Sigmoid colon (tissue), 7 donors: ENCODE results near the gene KLF17. TPM values are rescaled to one million over a fixed set of nuclear protein-coding genes. Genes with fewer than 3 reads are reported as not detected.
"Not testable (repeated sequence)": the region's sequence is repeated elsewhere in the genome, so short reads cannot be mapped to it uniquely, and the experiment has no call there.

ENCODE experiments used
- DNase-seq: peaks from one replicate; pipeline ENCODE4 v3.0.0-alpha.2; 2019
- H3K27ac ChIP-seq, 4 donors: fragments of 200-600 bp; sonication (generic); one replicate each; pipeline ENCODE4 v1.5.1; 2016 to 2019; ENCODE audit warnings: mild to moderate bottlenecking in 1 of 4
- H3K27me3 ChIP-seq, 3 donors: fragments of 200-600 bp; sonication (generic); one replicate each; pipeline ENCODE4 v1.5.1; 2019; ENCODE audit warnings: mild to moderate bottlenecking in 1 of 3
- H3K36me3 ChIP-seq, 4 donors: fragments of 200-600 bp; sonication (generic); one replicate each; pipeline ENCODE4 v1.5.1; 2016 to 2019
- H3K4me1 ChIP-seq, 4 donors: fragments of 200-600 bp; sonication (generic); one replicate each; pipeline ENCODE4 v1.5.1; 2017 to 2019
- H3K4me3 ChIP-seq, 4 donors: fragments of 200-600 bp; sonication (generic); one replicate each; pipeline ENCODE4 v1.5.1; 2017 to 2019; ENCODE audit warnings: mild to moderate bottlenecking in 2 of 4, moderate library complexity in 1 of 4
- H3K9me3 ChIP-seq, 4 donors: fragments of 200-600 bp in 3 of 4; sonication (generic) in 3 of 4; one replicate each; pipeline versions ENCODE4 v1.5.1 to v1.6.1; 2013 to 2019
- EP300 ChIP-seq, 4 donors: sonication (generic); formaldehyde crosslinking; IDR thresholded peaks; one replicate each; pipeline ENCODE4 v1.6.1; 2017; ENCODE audit warnings: antibody characterized with exemption in 4 of 4
- POLR2A ChIP-seq, 2 donors: fragments of 450-650 bp; IDR thresholded peaks; one replicate each; pipeline ENCODE4 v1.6.1; 2016; ENCODE audit warnings: antibody characterized with exemption in 2 of 2, mild to moderate bottlenecking in 2 of 2, moderate library complexity in 2 of 2
- POLR2AphosphoS5 ChIP-seq, 4 donors: sonication (generic); formaldehyde crosslinking; IDR thresholded peaks; one replicate each; pipeline ENCODE4 v1.6.1; 2017; ENCODE audit warnings: antibody characterized with exemption in 4 of 4
- WGBS, 2 donors: extraction: QIAGEN DNeasy Blood & Tissue Kit; methylation state at CpG; one replicate each; pipeline ENCODE4 v1.1.7; 2013; 5-methylcytosine and 5-hydroxymethylcytosine counted together
- intact Hi-C: fragments of 100-400 bp; cut with DNase I; formaldehyde crosslinking; loops from one replicate; pipeline ENCODE4 v1.15.1; 2023
- polyA plus RNA-seq, 3 donors: library from polyadenylated mRNA; stranded (reverse); fragments of 200-250 nt; gene quantifications; one replicate each; pipeline ENCODE4 v1.2.3, GENCODE V29; 2013
- total RNA-seq, 4 donors: library from RNA; depleted of rRNA; stranded (reverse); fragments of >200 nt; gene quantifications; one replicate each; pipeline ENCODE4 v1.1.0, GENCODE V29; 2016
- TF ChIP-seq, protein P1 (sequence below), 4 experiments: fragments of 450-650 bp in 3 of 4; fragments of 200-600 bp in 1 of 4; IDR thresholded peaks; one replicate each; pipeline ENCODE4 v1.5.1; 2016 to 2019; ENCODE audit warnings: antibody characterized with exemption in 4 of 4, mild to moderate bottlenecking in 3 of 4, moderate library complexity in 2 of 4
- donor health status: healthy with polysubstance abuse.
- donor health status: Bipolar disorder and iron deficiency.
- donor health status: healthy.

Gene KLF17
- total and polyA plus RNA-seq, 7 donors: 0.16 to 0.68 (median 0.28) TPM; not detected in 4

DNA sequence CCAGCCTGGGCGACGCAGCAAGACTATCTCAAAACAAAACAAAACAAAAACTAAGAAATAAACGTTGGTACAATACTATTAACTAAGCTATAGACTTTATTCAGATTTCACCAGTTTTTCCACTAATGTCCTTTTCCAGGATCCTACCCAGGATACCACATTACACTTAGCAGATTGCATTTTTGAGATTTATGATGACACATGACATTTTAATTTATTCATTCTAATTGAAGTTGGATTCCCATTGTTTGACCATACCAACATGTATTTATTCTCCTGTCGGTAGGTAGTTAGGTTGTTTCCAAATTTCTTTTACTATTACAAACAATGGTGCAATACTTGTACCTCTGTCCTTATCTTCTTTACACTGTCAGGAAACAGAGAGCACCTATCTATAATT, 6.8 kb upstream of the KLF17 start:
- DNase-seq: no peak
- no peaks in the 10 kb centered on the region for H3K9me3 ChIP-seq

DNA sequence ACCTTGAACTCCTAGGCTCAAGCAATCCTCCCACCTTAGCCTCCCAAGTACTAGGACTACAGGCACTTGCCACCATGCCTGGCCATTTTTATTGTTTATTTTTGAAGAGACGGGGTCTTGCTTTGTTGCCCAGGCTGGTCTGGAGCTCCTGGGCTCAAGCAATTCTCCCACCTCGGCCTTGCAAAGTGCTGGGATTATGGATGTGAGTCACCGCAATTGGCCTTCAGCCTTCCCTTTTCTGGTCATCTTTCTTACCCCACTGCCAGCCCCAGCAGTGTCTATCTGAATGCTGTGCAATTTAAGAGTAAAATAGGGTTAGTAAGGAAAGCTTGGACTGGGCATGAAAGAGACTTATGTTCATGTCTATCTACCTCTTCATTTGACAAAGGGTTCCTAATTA, 6.1 kb upstream of the KLF17 start:
- Histone ChIP-seq H3K36me3 (no peaks in the 10 kb centered on the region), H3K27ac (no peak overlapping the region), H3K4me3 (no peak overlapping the region), H3K9me3 (no peaks in the 10 kb centered on the region), H3K4me1 (no peaks in the 10 kb centered on the region), H3K27me3 (no peaks in the 10 kb centered on the region)
- WGBS, 2 donors: 78 to 81% methylated on average over 3 of the region's 3 CpGs
- DNase-seq: no peak
- TF ChIP-seq POLR2AphosphoS5 (IDR thresholded peaks at IDR 0.05) (no peak), POLR2A (IDR thresholded peaks at IDR 0.05) (no peak), EP300 (IDR thresholded peaks at IDR 0.05) (no peak)
- TF ChIP-seq, protein P1, sequence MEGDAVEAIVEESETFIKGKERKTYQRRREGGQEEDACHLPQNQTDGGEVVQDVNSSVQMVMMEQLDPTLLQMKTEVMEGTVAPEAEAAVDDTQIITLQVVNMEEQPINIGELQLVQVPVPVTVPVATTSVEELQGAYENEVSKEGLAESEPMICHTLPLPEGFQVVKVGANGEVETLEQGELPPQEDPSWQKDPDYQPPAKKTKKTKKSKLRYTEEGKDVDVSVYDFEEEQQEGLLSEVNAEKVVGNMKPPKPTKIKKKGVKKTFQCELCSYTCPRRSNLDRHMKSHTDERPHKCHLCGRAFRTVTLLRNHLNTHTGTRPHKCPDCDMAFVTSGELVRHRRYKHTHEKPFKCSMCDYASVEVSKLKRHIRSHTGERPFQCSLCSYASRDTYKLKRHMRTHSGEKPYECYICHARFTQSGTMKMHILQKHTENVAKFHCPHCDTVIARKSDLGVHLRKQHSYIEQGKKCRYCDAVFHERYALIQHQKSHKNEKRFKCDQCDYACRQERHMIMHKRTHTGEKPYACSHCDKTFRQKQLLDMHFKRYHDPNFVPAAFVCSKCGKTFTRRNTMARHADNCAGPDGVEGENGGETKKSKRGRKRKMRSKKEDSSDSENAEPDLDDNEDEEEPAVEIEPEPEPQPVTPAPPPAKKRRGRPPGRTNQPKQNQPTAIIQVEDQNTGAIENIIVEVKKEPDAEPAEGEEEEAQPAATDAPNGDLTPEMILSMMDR (IDR thresholded peaks at IDR 0.05): no peak
- intact Hi-C loops: no loop called here

More for the DNA sequence above, 6.8 kb upstream of the KLF17 start:
- Histone ChIP-seq H3K36me3 (no peaks in the 10 kb centered on the region), H3K4me3 (no peak overlapping the region), H3K27me3 (no peaks in the 10 kb centered on the region), H3K4me1 (no peaks in the 10 kb centered on the region), H3K27ac (no peak overlapping the region)
- intact Hi-C loops: no loop called here
- TF ChIP-seq, protein P1 (IDR thresholded peaks at IDR 0.05): no peak
- TF ChIP-seq EP300 (IDR thresholded peaks at IDR 0.05) (no peak), POLR2A (IDR thresholded peaks at IDR 0.05) (no peak), POLR2AphosphoS5 (IDR thresholded peaks at IDR 0.05) (no peak)
- WGBS, 2 donors: 77 to 90% methylated on average over 4 of the region's 4 CpGs

DNA sequence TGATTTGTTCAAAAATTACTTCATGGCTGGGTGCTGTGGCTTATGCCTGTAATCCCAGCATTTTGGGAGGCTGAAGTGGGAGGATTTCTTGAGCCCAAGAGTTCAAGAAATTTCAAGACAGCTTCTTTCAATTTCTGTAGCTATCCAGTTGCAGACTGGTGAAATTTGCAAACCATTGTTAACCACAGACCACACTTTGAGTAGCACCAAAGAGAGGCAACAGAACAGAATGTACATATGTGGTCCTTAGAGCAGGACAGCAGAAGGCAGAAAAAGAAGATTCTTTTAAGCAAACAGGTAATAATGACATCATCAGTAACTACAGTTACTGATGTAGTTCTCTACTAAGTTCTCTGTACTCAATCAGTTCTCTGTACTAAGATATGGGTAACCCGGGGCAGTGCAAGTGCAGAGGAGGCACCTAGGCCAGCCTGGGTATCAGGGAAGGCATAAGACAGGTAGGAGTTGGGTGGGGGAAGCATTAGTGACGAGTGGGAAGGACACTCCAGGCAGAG, 5.5 kb upstream of the KLF17 start:
- no peaks in the 10 kb centered on the region for H3K9me3 ChIP-seq
- no peak for DNase-seq

DNA sequence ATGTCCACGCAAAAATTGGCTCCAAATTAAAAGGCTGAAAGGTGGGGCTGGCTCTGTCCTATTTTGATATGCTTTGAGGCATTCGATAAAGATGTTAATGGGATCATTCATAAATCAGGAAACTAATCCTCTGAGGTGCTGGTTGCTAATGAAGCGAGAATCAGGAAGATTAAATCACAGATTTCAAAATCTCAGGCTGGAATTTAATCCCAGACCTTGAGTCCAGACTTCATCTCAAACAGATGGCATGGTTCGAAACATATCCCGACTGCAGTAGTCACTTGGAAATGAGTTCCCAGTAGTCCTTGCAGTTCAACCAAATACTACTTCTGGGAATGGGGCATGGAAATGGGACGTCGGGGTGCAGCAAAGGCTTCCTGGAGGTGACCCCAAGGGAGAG, 4.5 kb upstream of the KLF17 start:
- no peak for DNase-seq
- intact Hi-C loops: no loop called here
- no peaks in the 10 kb centered on the region for H3K27me3 ChIP-seq
- H3K4me1 ChIP-seq: no peaks in the 10 kb centered on the region
- no peaks in the 10 kb centered on the region for H3K9me3 ChIP-seq
- no peak overlapping the region for H3K4me3 ChIP-seq
- WGBS, 2 donors: 86 to 87% methylated on average over 7 of the region's 7 CpGs
- TF ChIP-seq, protein P1 (IDR thresholded peaks at IDR 0.05): no peak
- TF ChIP-seq EP300 (IDR thresholded peaks at IDR 0.05) (no peak), POLR2AphosphoS5 (IDR thresholded peaks at IDR 0.05) (no peak), POLR2A (IDR thresholded peaks at IDR 0.05) (no peak)
- H3K36me3 ChIP-seq: no peaks in the 10 kb centered on the region
- H3K27ac ChIP-seq: no peak overlapping the region

More for the DNA sequence above, 5.5 kb upstream of the KLF17 start:
- Histone ChIP-seq H3K4me3 (no peak overlapping the region), H3K4me1 (no peaks in the 10 kb centered on the region), H3K36me3 (no peaks in the 10 kb centered on the region), H3K27me3 (no peaks in the 10 kb centered on the region), H3K27ac (no peak overlapping the region)
- TF ChIP-seq EP300 (IDR thresholded peaks at IDR 0.05) (no peak), POLR2AphosphoS5 (IDR thresholded peaks at IDR 0.05) (no peak), POLR2A (IDR thresholded peaks at IDR 0.05) (no peak)
- TF ChIP-seq, protein P1 (IDR thresholded peaks at IDR 0.05): no peak
- 76 to 79% methylated on average over 2 of the region's 2 CpGs for WGBS, 2 donors
- intact Hi-C loops: no loop called here

DNA sequence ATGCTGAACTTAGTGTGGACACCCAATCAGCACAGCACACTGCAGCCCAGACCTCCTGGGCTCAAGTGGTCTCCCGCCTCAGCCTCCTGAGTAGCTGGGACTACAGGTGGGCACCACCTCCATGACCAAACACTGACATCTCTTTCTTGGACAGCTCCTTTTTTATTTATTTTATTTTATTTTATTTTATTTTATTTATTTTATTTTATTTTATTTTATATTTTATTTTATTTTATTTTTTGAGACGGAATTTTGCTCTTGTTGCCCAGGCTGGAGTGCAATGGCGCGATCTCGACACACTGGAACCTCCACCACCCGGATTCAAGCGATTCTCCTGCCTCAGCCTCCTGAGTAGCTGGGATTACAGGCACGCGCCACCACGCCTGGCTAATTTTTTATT, 1.3 kb upstream of the KLF17 start:
- H3K9me3 ChIP-seq, H3K27ac ChIP-seq, intact Hi-C loops, H3K27me3 ChIP-seq, H3K36me3 ChIP-seq, H3K4me3 ChIP-seq, DNase-seq, H3K4me1 ChIP-seq: not testable (repeated sequence)
- 97 to 98% methylated on average over 10 of the region's 10 CpGs for WGBS, 2 donors
